ENCODE results near the gene PRSS8.

Gene PRSS8

DNA sequence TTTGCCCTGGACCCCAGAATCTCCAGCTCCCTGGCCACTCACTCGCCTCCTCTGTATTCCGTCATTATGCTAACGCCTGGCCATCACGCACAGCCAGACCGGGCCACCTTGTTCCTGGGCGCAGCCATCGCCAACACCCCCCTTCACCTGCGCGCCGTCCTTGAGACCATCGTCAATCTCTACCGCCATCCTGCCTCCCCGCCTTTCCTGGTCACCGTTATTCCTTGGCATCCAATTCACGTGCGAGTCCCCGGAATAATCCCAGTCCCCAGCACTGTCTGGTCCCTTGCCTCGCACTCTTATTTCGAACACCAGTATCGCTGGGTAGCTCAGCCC lies 41.5 kb downstream of the PRSS8 start:
- TF ChIP-seq, protein P1, sequence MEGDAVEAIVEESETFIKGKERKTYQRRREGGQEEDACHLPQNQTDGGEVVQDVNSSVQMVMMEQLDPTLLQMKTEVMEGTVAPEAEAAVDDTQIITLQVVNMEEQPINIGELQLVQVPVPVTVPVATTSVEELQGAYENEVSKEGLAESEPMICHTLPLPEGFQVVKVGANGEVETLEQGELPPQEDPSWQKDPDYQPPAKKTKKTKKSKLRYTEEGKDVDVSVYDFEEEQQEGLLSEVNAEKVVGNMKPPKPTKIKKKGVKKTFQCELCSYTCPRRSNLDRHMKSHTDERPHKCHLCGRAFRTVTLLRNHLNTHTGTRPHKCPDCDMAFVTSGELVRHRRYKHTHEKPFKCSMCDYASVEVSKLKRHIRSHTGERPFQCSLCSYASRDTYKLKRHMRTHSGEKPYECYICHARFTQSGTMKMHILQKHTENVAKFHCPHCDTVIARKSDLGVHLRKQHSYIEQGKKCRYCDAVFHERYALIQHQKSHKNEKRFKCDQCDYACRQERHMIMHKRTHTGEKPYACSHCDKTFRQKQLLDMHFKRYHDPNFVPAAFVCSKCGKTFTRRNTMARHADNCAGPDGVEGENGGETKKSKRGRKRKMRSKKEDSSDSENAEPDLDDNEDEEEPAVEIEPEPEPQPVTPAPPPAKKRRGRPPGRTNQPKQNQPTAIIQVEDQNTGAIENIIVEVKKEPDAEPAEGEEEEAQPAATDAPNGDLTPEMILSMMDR (IDR thresholded peaks at IDR 0.05; ENCODE audit: control extremely low read depth, extremely low read depth, low read depth, missing control alignments): no peak
- no peak for DNase-seq (ENCODE audit: extremely low spot score)
- CTCF ChIA-PET: interaction anchor here (0.8 to 4.4 kb wide), 5 partner anchors 18 to 109 kb away, joined by 3 to 32 read pairs (median 6); partner anchors contain the start of genes HSD3B7, ZNF646 and ZNF668
- POLR2A ChIA-PET: no interaction called here

DNA sequence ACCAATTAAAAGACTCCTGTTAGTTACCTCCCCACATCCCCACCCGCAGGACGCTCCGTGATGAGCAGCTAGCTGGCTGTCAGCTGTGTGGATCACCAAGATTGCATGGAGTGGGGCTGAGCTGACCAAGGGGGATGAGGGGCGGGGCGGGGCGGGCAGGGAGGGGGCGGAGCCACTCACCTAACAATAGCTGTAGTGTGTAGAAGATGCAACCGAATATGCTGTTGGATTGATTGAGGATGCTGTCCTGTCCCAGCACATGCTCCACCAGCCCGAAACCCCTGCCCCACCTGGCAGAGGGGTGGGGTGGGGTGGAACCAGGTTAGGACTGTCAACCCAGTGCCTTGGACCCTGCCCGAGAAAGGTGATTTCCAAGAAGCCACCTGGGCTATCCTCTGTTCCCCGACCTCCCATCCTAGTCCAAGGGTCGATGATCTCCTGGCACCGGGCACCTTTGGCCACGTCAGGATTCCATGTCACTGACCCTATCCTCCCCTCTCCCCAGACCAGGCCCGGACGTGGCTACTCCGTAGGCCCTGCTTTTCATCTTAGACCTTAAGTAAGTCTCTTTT lies 42.3 kb downstream of the PRSS8 start:
- ChIA-PET POLR2A (interaction anchor here (0.6 kb wide), 1 partner anchor 133 kb away, joined by 6 read pairs; no protein-coding TSS in a partner anchor), CTCF (interaction anchor here (1.2 to 4.4 kb wide), 4 partner anchors 17 to 290 kb away, joined by 4 to 21 read pairs (median 8); partner anchors contain the start of gene HSD3B7)
- TF ChIP-seq, protein P1 (IDR thresholded peaks at IDR 0.05; ENCODE audit: control extremely low read depth, extremely low read depth, low read depth, missing control alignments): no peak
- DNase-seq (ENCODE audit: extremely low spot score): no peak

- DNase-seq (ENCODE audit: extremely low spot score): no peak
- ChIA-PET POLR2A (interaction anchor here (0.6 kb wide), 1 partner anchor 275 kb away, joined by 3 read pairs; no protein-coding TSS in a partner anchor), CTCF (interaction anchor here (0.8 to 4.4 kb wide), 6 partner anchors 20 to 290 kb away, joined by 3 to 21 read pairs (median 4); partner anchors contain the start of genes HSD3B7 and KAT8)
- TF ChIP-seq, protein P1 (IDR thresholded peaks at IDR 0.05; ENCODE audit: control extremely low read depth, extremely low read depth, low read depth, missing control alignments): no peak
Measured at GRCh38 chr16:31092330-31092729, 43.2 kb downstream of the PRSS8 start.

DNA sequence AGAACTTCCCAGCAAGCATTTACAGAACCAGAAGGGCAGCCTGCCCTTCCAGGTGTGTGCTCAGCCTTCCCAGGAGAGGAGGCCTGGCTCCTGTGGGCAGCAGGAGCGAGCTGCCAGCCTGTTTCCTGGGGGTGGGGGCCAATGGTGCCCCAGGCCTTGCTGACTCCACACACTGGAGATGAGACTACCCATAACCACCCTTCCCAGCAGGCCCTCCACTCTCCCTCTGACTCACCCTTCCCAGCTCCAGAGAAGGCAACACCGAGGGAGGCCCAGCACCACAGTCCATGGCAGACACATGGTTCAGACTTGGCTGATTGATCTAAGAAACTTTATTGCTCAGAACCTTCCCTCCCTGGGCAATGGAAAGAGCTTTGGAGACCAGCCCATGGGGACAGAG lies 45.0 kb downstream of the PRSS8 start:
- POLR2A ChIA-PET: no interaction called here
- CTCF ChIA-PET: interaction anchor here (1.6 to 1.9 kb wide), 2 partner anchors 10 to 15 kb away, joined by 4 to 5 read pairs; no protein-coding TSS in a partner anchor
- DNase-seq (ENCODE audit: extremely low spot score): no peak
- TF ChIP-seq, protein P1 (IDR thresholded peaks at IDR 0.05; ENCODE audit: control extremely low read depth, extremely low read depth, low read depth, missing control alignments): no peak

DNA sequence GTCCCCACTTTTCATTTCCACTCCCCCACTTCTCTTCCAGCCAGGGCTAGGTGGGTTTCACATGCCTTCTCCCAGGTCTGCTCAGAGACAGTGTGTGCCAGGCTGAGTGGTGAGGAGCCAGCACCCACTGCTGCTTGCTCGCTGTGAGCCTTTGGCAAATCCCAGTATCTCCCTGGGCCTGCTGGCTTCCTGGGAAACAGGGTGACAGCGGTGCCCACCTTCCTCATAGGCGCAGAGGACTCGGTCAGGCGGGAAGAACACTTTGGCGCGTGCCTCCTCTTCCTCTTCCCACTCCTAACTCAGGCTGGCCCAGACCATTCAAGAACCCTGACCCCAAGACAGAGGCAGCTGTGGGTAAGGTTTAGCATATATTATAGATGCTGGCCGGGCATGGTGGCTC lies 46.3 kb downstream of the PRSS8 start:
- ChIA-PET CTCF (interaction anchor here (0.8 kb wide), 1 partner anchor 353 kb away, joined by 3 read pairs; the partner anchor contains the start of gene ZNF843), POLR2A (no interaction called here)
- TF ChIP-seq, protein P1 (IDR thresholded peaks at IDR 0.05; ENCODE audit: control extremely low read depth, extremely low read depth, low read depth, missing control alignments): no peak
- no peak for DNase-seq (ENCODE audit: extremely low spot score)

DNA sequence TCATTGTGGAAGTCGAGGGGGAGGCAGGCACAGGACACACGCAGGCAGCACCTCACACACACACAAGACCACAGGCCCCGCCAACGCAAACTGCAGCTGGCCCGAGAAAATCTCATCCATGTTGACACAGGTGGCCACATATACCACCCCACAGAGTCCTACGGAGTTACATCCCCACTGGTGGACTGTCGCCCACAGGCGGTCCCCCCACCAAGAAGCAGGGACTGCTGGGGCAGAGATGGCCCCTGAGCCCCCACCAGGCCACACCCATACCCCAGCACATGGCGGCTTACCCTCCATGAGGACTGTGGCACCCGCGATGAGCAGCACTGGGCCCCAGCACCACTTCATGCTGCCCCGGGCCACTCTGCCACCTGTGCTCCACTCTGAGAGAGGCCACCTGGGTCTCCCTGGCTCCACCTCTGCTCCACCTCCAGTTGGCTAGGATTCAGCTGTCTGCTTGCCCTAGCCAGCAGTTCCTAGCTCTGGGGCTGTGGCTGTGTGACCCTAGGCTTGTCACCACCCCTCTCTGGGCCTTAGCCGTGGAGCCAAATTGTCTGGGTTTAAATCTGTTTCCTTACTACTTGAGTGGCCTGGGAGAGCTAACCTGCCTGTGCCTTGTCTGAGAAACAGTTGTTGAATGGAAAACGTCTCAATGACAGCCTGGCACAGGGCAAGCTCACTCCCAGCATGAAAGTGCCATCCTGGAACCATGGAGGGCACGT lies 46.9 kb downstream of the PRSS8 start, which contains the start of gene PRSS53:
PRSS53 (minus strand) TSS at position 485 of the 725 bp plus-strand sequence; CDS start at position 351, 134 bp downstream.
- DNase-seq (ENCODE audit: extremely low spot score): no peak
- ChIA-PET CTCF (no interaction called here), POLR2A (no interaction called here)
- TF ChIP-seq, protein P1 (IDR thresholded peaks at IDR 0.05; ENCODE audit: control extremely low read depth, extremely low read depth, low read depth, missing control alignments): no peak
